Activated B cell treated with CpG ODN at 0.5 μM for 24 hours (primary cell): ENCODE results near the gene ZMYND11. TPM values are rescaled to one million over a fixed set of nuclear protein-coding genes. Genes with fewer than 3 reads are reported as not detected.

Source experiments
- ATAC-seq: fragments of 200-7000 bp; cut with Tn5 transposase; one replicate; pipeline ENCODE4 v1.10.0; 2021; ENCODE audit warnings: low read depth, mild to moderate bottlenecking, moderate library complexity
- CTCF ChIA-PET: fragments of 350-600 bp; sonication (Branson Sonifier 250); formaldehyde crosslinking; loops from one replicate; lab custom pipeline; 2021; ENCODE audit warnings: antibody characterized with exemption; lab: Charles Lee
- POLR2A ChIA-PET: fragments of 350-600 bp; sonication (Branson Sonifier 250); formaldehyde crosslinking; loops from one replicate; lab custom pipeline; 2021; ENCODE audit warnings: antibody characterized with exemption; lab: Charles Lee
- DNase-seq: peaks from one replicate; pipeline ENCODE4 v3.0.0; 2022
- H3K27ac Mint-ChIP-seq: one replicate; pipeline ENCODE4 v1.8.0; 2020; ENCODE audit warnings: mixed read lengths
- H3K27me3 Mint-ChIP-seq: one replicate; pipeline ENCODE4 v1.8.0; 2021; ENCODE audit warnings: mixed read lengths
- H3K36me3 Mint-ChIP-seq: one replicate; pipeline ENCODE4 v1.8.0; 2021; ENCODE audit warnings: low read depth, mixed read lengths
- H3K4me1 Mint-ChIP-seq: one replicate; pipeline ENCODE4 v1.8.0; 2021; ENCODE audit warnings: mixed read lengths
- H3K4me3 Mint-ChIP-seq: one replicate; pipeline ENCODE4 v1.8.0; 2020; ENCODE audit warnings: mild to moderate bottlenecking, mixed read lengths
- H3K9me3 Mint-ChIP-seq: one replicate; pipeline ENCODE4 v1.8.0; 2020; ENCODE audit warnings: mixed read lengths
- intact Hi-C: fragments of 100-400 bp; cut with micrococcal nuclease; formaldehyde crosslinking; loops from one replicate; pipeline ENCODE4 v1.15.1; 2024
- total RNA-seq: library from RNA; stranded (reverse); gene quantifications from 2 replicates; pipeline ENCODE4 v1.2.3, GENCODE V29; 2022
- TF ChIP-seq, protein P1 (sequence below): fragments of 200-600 bp; IDR thresholded peaks from one replicate; pipeline ENCODE4 v1.8.0; 2022; ENCODE audit warnings: antibody characterized with exemption, mild to moderate bottlenecking

The ZMYND11 gene
- total RNA-seq, 1 donor from 2014 or later = 25.6 TPM

DNA sequence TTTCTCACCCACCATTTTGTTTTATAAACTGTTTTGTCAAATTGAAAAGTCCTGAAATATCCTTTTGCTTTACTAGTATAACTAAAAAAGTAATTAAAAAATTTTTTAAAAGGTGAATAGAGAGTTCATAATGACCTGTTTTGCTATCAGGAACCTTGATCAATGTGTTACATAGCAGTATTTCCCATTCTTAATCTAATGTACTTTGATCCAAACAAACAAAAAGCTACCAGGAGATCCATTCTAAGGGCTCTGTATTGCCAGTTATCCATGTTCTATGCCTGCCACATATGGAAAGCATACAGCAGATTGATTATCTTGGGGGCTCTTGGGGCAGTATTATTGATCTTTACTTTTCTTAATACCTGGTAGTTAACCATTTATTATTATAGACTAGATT is 32.1 kb downstream of the ZMYND11 start:
- no peaks in the 10 kb centered on the region for H3K27me3 Mint-ChIP-seq

GRCh38 chr10:173741-174140 is 38.5 kb downstream of the ZMYND11 start:
- no peak overlapping the region for H3K27ac Mint-ChIP-seq
- H3K27me3 Mint-ChIP-seq = no peaks in the 10 kb centered on the region
- no peak overlapping the region for H3K4me3 Mint-ChIP-seq
- no peaks in the 10 kb centered on the region for H3K4me1 Mint-ChIP-seq
- no peaks in the 10 kb centered on the region for H3K36me3 Mint-ChIP-seq
- ChIA-PET POLR2A (no interaction called here), CTCF (interaction anchor here (1.4 kb wide), 1 partner anchor 9 kb away, joined by 3 read pairs; no protein-coding TSS in a partner anchor)
- TF ChIP-seq, protein P1, sequence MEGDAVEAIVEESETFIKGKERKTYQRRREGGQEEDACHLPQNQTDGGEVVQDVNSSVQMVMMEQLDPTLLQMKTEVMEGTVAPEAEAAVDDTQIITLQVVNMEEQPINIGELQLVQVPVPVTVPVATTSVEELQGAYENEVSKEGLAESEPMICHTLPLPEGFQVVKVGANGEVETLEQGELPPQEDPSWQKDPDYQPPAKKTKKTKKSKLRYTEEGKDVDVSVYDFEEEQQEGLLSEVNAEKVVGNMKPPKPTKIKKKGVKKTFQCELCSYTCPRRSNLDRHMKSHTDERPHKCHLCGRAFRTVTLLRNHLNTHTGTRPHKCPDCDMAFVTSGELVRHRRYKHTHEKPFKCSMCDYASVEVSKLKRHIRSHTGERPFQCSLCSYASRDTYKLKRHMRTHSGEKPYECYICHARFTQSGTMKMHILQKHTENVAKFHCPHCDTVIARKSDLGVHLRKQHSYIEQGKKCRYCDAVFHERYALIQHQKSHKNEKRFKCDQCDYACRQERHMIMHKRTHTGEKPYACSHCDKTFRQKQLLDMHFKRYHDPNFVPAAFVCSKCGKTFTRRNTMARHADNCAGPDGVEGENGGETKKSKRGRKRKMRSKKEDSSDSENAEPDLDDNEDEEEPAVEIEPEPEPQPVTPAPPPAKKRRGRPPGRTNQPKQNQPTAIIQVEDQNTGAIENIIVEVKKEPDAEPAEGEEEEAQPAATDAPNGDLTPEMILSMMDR = no peak
- intact Hi-C loops = no loop called here
- no peaks in the 10 kb centered on the region for H3K9me3 Mint-ChIP-seq
- ATAC-seq (no peak), DNase-seq (no peak)

More for the DNA sequence above, 32.1 kb downstream of the ZMYND11 start:
- peaks cover 8% of the 10 kb centered on the region for H3K9me3 Mint-ChIP-seq
- no peak overlapping the region for H3K4me3 Mint-ChIP-seq
- peaks cover 17% of the 10 kb centered on the region for H3K4me1 Mint-ChIP-seq
- ChIA-PET POLR2A (no interaction called here), CTCF (no interaction called here)
- ATAC-seq (no peak), DNase-seq (no peak)
- TF ChIP-seq, protein P1 = no peak
- intact Hi-C loops = no loop called here
- no peak overlapping the region for H3K27ac Mint-ChIP-seq
- H3K36me3 Mint-ChIP-seq = peaks cover 11% of the 10 kb centered on the region

DNA sequence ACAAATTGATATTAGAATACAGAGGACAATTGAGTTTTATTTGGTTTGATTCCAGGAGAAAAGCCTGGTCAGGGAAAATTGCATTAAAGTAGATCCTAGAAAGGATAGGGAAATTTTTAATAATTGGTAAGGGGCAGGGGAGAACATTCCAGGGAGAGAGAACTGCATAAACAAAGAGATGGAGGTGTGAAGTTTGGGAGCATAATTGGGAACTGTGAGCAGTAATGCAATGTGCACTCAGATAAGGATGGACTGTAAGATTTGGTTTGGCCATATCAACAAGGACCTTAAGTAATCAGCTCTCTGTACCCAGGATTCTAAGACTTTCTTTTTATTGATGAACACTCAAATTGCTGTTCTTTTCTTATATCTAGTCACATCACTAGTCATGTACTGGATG is 41.4 kb downstream of the ZMYND11 start:
- DNase-seq = no peak
- H3K27ac Mint-ChIP-seq = no peak overlapping the region
- H3K36me3 Mint-ChIP-seq = peaks cover 10% of the 10 kb centered on the region
- H3K4me3 Mint-ChIP-seq = no peak overlapping the region
- intact Hi-C loops = no loop called here
- ChIA-PET CTCF (no interaction called here), POLR2A (no interaction called here)
- peaks cover 2% of the 10 kb centered on the region for H3K4me1 Mint-ChIP-seq
- no peaks in the 10 kb centered on the region for H3K27me3 Mint-ChIP-seq
- no peaks in the 10 kb centered on the region for H3K9me3 Mint-ChIP-seq
- no peak for ATAC-seq
- TF ChIP-seq, protein P1 = no peak

DNA sequence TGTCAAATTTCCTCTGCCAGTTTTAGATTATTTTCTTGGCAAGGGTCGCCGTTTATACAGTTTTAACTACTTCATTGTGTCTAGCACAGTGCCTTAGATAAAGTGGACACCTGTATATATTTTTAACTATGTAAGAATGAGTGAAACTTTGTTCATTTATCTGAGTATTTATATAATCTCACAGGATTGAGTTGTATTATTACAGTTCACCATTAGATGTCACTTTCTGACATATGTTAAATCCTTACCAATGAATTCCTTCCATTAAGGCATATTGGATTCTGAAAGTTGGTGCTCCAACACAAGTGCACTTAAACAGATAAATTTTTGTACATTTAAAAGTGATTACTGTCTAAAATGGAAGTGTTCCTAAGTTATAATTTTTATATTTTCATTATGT is 43.0 kb downstream of the ZMYND11 start:
- POLR2A ChIA-PET = no interaction called here
- ATAC-seq (no peak), DNase-seq (no peak)
- intact Hi-C loops = loop anchor here (1.0 kb wide), 1 partner anchor 178 kb away; no protein-coding TSS in a partner anchor
- TF ChIP-seq, protein P1 = no peak
- CTCF ChIA-PET = no interaction called here
- Mint-ChIP-seq H3K36me3 (peaks cover 19% of the 10 kb centered on the region), H3K27ac (no peak overlapping the region), H3K27me3 (no peaks in the 10 kb centered on the region), H3K4me3 (no peak overlapping the region), H3K9me3 (no peaks in the 10 kb centered on the region), H3K4me1 (peaks cover 6% of the 10 kb centered on the region)

DNA sequence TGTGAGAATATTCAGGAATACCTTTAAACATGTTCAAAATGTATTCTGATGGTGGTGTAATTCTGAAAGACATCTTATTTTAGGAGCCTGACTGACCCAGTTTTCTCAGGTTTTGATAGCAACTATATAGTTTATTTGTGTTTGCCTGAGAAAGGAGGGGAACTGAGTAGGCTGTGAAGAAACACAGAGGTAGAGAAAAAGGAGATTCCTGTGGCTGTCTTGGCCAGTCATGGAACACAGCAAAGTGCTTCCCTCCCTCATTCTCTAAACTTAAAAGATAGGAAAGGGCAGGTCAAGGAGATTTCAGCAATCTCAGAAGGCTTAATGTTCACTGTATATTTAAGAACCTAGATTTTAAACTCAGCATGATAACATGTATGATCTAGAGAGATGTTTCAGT is 43.5 kb downstream of the ZMYND11 start:
- ChIA-PET CTCF (no interaction called here), POLR2A (no interaction called here)
- no peak for ATAC-seq
- Mint-ChIP-seq H3K4me3 (no peak overlapping the region), H3K9me3 (no peaks in the 10 kb centered on the region), H3K27me3 (no peaks in the 10 kb centered on the region), H3K4me1 (peaks cover 6% of the 10 kb centered on the region), H3K36me3 (peaks cover 24% of the 10 kb centered on the region), H3K27ac (no peak overlapping the region)
- DNase-seq = no peak
- TF ChIP-seq, protein P1 = no peak
- intact Hi-C loops = loop anchor here (1.0 kb wide), 1 partner anchor 178 kb away; no protein-coding TSS in a partner anchor
